HepG2 (cell line): ENCODE data around the gene CADM2. TPM values are rescaled to one million over a fixed set of nuclear protein-coding genes. Genes with fewer than 3 reads are reported as not detected.

ENCODE experiments used
- ATAC-seq: fragments of 200-7000 bp; cut with Tn5 transposase; 3 replicates; pipeline ENCODE4 v1.9.1; 2020; ENCODE audit warnings: mild to moderate bottlenecking, moderate library complexity
- BruUV-seq: library from RNA; stranded (reverse); fragments of 400-500 nt; replicated peaks from 2 replicates; lab custom pipeline; 2021; lab: Mats Ljungman, UMichigan
- CTCF ChIA-PET: fragments of 300-600 bp; formaldehyde crosslinking; extraction: SDS; loops from one replicate; lab custom pipeline; 2021; ENCODE audit warnings: low total read pairs, inconsistent platforms, low intra/inter-chr PET ratio; lab: Yijun Ruan, JAX
- POLR2A ChIA-PET: fragments of 350-600 bp; sonication (Branson Sonifier 250); formaldehyde crosslinking; loops from one replicate; lab custom pipeline; 2020; ENCODE audit warnings: antibody characterized with exemption, inconsistent platforms; lab: Yijun Ruan, JAX
- DNase-seq: peaks from one replicate; pipeline ENCODE4 v3.0.0-alpha.2; 2015; ENCODE audit warnings: low spot score
- FAIRE-seq: peaks from 3 replicates; lab custom pipeline; 2011; peaks lifted over from hg19 to GRCh38; lab: Jason Lieb, UNC
- H2AFZ ChIP-seq: one replicate; pipeline ENCODE4 v1.6.1; 2011; ENCODE audit warnings: low read length, inconsistent platforms
- H3K27ac ChIP-seq: fragments of 300-600 bp; 3 replicates; pipeline ENCODE4 v1.8.0; 2011; ENCODE audit warnings: mixed run types, mild to moderate bottlenecking, mixed read lengths, low read length, inconsistent platforms; ENCODE audit not compliant: insufficient read depth; ENCODE audit errors: extremely low read length
- H3K27me3 ChIP-seq, 2 experiments: fragments of 200-600 bp in 1 of 2; 2 replicates in 1 of 2; 3 replicates in 1 of 2; pipeline versions ENCODE4 v1.6.0 to v1.8.0; 2011; ENCODE audit warnings: low read length in 2 of 2, mild to moderate bottlenecking in 2 of 2, moderate library complexity in 2 of 2, inconsistent platforms in 1 of 2; ENCODE audit not compliant: insufficient read depth in 2 of 2, control insufficient read depth in 1 of 2
- H3K36me3 ChIP-seq, 2 experiments: fragments of 200-600 bp in 1 of 2; replicated peaks in 1 of 2; 2 replicates in 1 of 2; 3 replicates in 1 of 2; pipeline versions ENCODE4 v1.5.1 to v1.8.0; 2011; ENCODE audit warnings: low read length in 2 of 2, inconsistent platforms in 1 of 2; ENCODE audit not compliant: insufficient read depth in 2 of 2, control insufficient read depth in 1 of 2
- H3K4me1 ChIP-seq: 2 replicates; pipeline ENCODE4 v1.5.1; 2012; ENCODE audit warnings: low read length, inconsistent platforms; ENCODE audit not compliant: insufficient read depth
- H3K4me2 ChIP-seq: 2 replicates; pipeline ENCODE4 v1.6.0; 2011; ENCODE audit warnings: low read depth, low read length, inconsistent platforms
- H3K4me3 ChIP-seq, 3 experiments: fragments of 200-600 bp in 1 of 3; sonication (generic), shearing (Covaris generic) in 1 of 3; replicated peaks in 1 of 3; 2 replicates each; pipeline ENCODE4 v1.5.1; 2011 to 2016; ENCODE audit warnings: low read length in 3 of 3, inconsistent platforms in 2 of 3, low read depth in 2 of 3, mild to moderate bottlenecking in 2 of 3, control low read depth in 1 of 3, mixed read lengths in 1 of 3; ENCODE audit not compliant: insufficient read depth in 1 of 3
- H3K79me2 ChIP-seq: one replicate; pipeline ENCODE4 v1.6.1; 2011; ENCODE audit warnings: low read length, inconsistent platforms; ENCODE audit not compliant: insufficient read depth
- H3K9ac ChIP-seq: 2 replicates; pipeline ENCODE4 v1.6.0; 2011; ENCODE audit warnings: mild to moderate bottlenecking, low read depth, low read length, inconsistent platforms; ENCODE audit not compliant: insufficient read depth
- H3K9me3 ChIP-seq: 2 replicates; pipeline ENCODE4 v1.5.1; 2012; ENCODE audit warnings: mild to moderate bottlenecking, low read length
- H4K20me1 ChIP-seq: 2 replicates; pipeline ENCODE4 v1.6.0; 2011; ENCODE audit warnings: inconsistent platforms, mild to moderate bottlenecking, low read length, moderate library complexity; ENCODE audit not compliant: insufficient read depth
- ATF1 ChIP-seq: IDR thresholded peaks from 2 replicates; pipeline ENCODE4 v1.6.1; 2016; ENCODE audit warnings: mild to moderate bottlenecking, control low read depth
- CBX5 ChIP-seq: sonication (generic); formaldehyde crosslinking; IDR thresholded peaks from 2 replicates; pipeline ENCODE4 v1.4.0; 2020; ENCODE audit warnings: missing genetic modification reagents, borderline replicate concordance
- CCAR2 ChIP-seq: fragments of 200-400 bp; formaldehyde crosslinking; optimal IDR thresholded peaks from 2 replicates; pipeline ENCODE3; 2018; ENCODE audit warnings: low read depth, mild to moderate bottlenecking, low read length, moderate library complexity
- FIP1L1 ChIP-seq: fragments of 200-400 bp; formaldehyde crosslinking; IDR thresholded peaks from 2 replicates; pipeline ENCODE4 v1.6.1; 2018; ENCODE audit warnings: low read depth, mild to moderate bottlenecking, low read length, moderate library complexity, borderline replicate concordance; ENCODE audit not compliant: insufficient read depth
- HDAC1 ChIP-seq: sonication (generic); formaldehyde crosslinking; IDR thresholded peaks from 2 replicates; pipeline ENCODE4 v1.5.1; 2020; ENCODE audit warnings: mild to moderate bottlenecking, missing genetic modification reagents
- HOXA9 ChIP-seq: sonication (generic); formaldehyde crosslinking; IDR thresholded peaks from 2 replicates; pipeline ENCODE4 v1.8.1; 2022; ENCODE audit warnings: missing genetic modification reagents, mild to moderate bottlenecking, moderate library complexity, borderline replicate concordance
- IKZF4 ChIP-seq: sonication (generic); formaldehyde crosslinking; IDR thresholded peaks from 2 replicates; pipeline ENCODE4 v1.5.1; 2020; ENCODE audit warnings: borderline replicate concordance, mild to moderate bottlenecking, low read depth, missing genetic modification reagents; ENCODE audit errors: not compliant biosample characterization
- KDM3A ChIP-seq: IDR thresholded peaks from 2 replicates; pipeline ENCODE4 v1.6.1; 2018; ENCODE audit warnings: low read depth, missing compliant biosample characterization
- KLF15 ChIP-seq: sonication (generic); formaldehyde crosslinking; IDR thresholded peaks from 2 replicates; pipeline ENCODE4 v1.8.1; 2023; ENCODE audit warnings: borderline replicate concordance, mild to moderate bottlenecking, inconsistent platforms, missing genetic modification reagents, mixed read lengths
- KLF9 ChIP-seq: IDR thresholded peaks from 2 replicates; pipeline ENCODE4 v1.6.1; 2016; ENCODE audit warnings: low read depth
- MTF1 ChIP-seq: sonication (generic); formaldehyde crosslinking; IDR thresholded peaks from 2 replicates; pipeline ENCODE4 v1.5.0; 2020; ENCODE audit warnings: missing genetic modification reagents
- PHF8 ChIP-seq: sonication (generic); formaldehyde crosslinking; IDR thresholded peaks from 2 replicates; pipeline ENCODE4 v1.5.0; 2020; ENCODE audit warnings: missing genetic modification reagents
- POLR2AphosphoS2 ChIP-seq: IDR thresholded peaks from 2 replicates; pipeline ENCODE4 v1.6.1; 2011; ENCODE audit warnings: low read depth, low read length, improper control_type of control experiment
- SIN3B ChIP-seq: fragments of 150-350 bp; IDR thresholded peaks from 2 replicates; pipeline ENCODE4 v1.6.1; 2014; ENCODE audit warnings: low read length
- ZFP36L1 ChIP-seq: sonication (generic); formaldehyde crosslinking; IDR thresholded peaks from 2 replicates; pipeline ENCODE4 v1.8.0; 2022; ENCODE audit warnings: mild to moderate bottlenecking, missing genetic modification reagents, moderate library complexity
- ZNF512 ChIP-seq: sonication (generic); formaldehyde crosslinking; IDR thresholded peaks from 2 replicates; pipeline ENCODE4 v1.4.0; 2020; ENCODE audit warnings: mild to moderate bottlenecking, missing genetic modification reagents
- ZNF605 ChIP-seq: sonication (generic); formaldehyde crosslinking; IDR thresholded peaks from 2 replicates; pipeline ENCODE4 v1.8.0; 2022; ENCODE audit warnings: mild to moderate bottlenecking, missing genetic modification reagents
- ZNF652 ChIP-seq: IDR thresholded peaks from 2 replicates; pipeline ENCODE4 v1.6.1; 2016; ENCODE audit warnings: low read depth, borderline replicate concordance
- WGBS: methylation state at CpG from one replicate; pipeline ENCODE4 v1.1.6; 2017; ENCODE audit warnings: low lambda C conversion rate; 5-methylcytosine and 5-hydroxymethylcytosine counted together
- in situ Hi-C: cut with HindIII; loops from 2 replicates; pipeline ENCODE4 v1.10.0; 2017; ENCODE audit warnings: low pct_unique_long_range_greater_than_20kb; ENCODE audit not compliant: extremely low pct_ligation_motif_present
- intact Hi-C: fragments of 100-400 bp; cut with micrococcal nuclease; formaldehyde crosslinking; loops from one replicate; pipeline ENCODE4 v1.10.0; 2022; ENCODE audit not compliant: unreplicated experiment
- polyA plus RNA-seq, 8 experiments: library from polyadenylated mRNA; depleted of rRNA in 3 of 8; stranded (reverse) in 7 of 8; unstranded in 1 of 8; fragments of >200 nt; fragmentation: Illumina TruSeq in 4 of 8; extraction: Trizol in 4 of 8; gene quantifications; 2 replicates each; pipeline versions ENCODE4 v1.2.1 to v1.2.3, GENCODE V29; 2011 to 2016; ENCODE audit warnings: low read depth in 4 of 8, missing spikeins in 1 of 8, mixed read lengths in 1 of 8; ENCODE audit not compliant: insufficient read depth in 1 of 8
- total RNA-seq, 5 experiments: library from RNA; depleted of rRNA; stranded (reverse); fragments of >200 nt; fragmentation: Illumina TruSeq; extraction: Trizol; gene quantifications; 2 replicates each; pipeline ENCODE4 v1.2.3, GENCODE V29; 2016; ENCODE audit warnings: low read depth in 1 of 5
- TF ChIP-seq, protein P1 (sequence below): sonication (generic); formaldehyde crosslinking; IDR thresholded peaks from 2 replicates; pipeline ENCODE4 v1.5.0; 2020; ENCODE audit warnings: missing genetic modification reagents, mild to moderate bottlenecking, borderline replicate concordance

Gene CADM2
- total and polyA plus RNA-seq, 2 of the 13 experiments (the other 11 are each of a cell fraction or from before 2014, with no cell fraction given): not detected

- Histone ChIP-seq H3K79me2 (no peaks in the 10 kb centered on the region), H4K20me1 (no peaks in the 10 kb centered on the region), H3K27ac (no peak overlapping the region), H3K27me3 (no peaks in the 10 kb centered on the region), H3K9me3 (no peaks in the 10 kb centered on the region), H2AFZ (no peak overlapping the region), H3K4me3 (no peak overlapping the region), H3K36me3 (no peaks in the 10 kb centered on the region), H3K9ac (no peak overlapping the region), H3K4me2 (no peak overlapping the region), H3K4me1 (no peaks in the 10 kb centered on the region)
- intact Hi-C loops (no loop called here), in situ Hi-C loops (no loop called here)
- FAIRE-seq: no peak
- no TSS peak for BruUV-seq
- TF ChIP-seq ZNF512 (CRISPR knock-in tag) (no peak), HOXA9 (CRISPR knock-in tag) (no peak), IKZF4 (CRISPR knock-in tag) (no peak), MTF1 (no peak)
- 0% methylated on average over 1 of the region's 1 CpG for WGBS
- no peak for ATAC-seq
- ChIA-PET POLR2A (no interaction called here), CTCF (no interaction called here)
- DNase-seq: no peak
These were observed 566.5 kb downstream of the CADM2 start for GRCh38 chr3:85525264-85525663.

DNA sequence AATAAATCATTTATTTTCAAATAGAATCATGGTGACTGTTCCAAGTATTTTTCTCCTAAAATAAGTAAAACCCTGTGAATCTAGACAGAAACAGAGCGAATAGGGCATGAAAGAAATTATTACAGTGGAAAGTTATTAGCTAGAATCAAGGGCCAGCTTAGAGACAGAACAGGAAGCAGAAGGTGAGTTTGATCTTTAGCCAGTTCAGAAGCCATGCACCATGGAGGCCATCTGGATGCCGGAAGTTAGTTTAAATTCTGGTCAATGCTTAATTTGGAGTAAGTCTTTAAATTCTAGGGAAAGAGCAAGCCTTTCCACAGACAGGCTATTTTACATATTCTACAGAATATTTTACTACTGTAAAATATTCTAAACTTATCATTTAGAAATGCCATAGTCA, 574.8 kb downstream of the CADM2 start:
- intact Hi-C loops (no loop called here), in situ Hi-C loops (no loop called here)
- Histone ChIP-seq H3K4me1 (no peaks in the 10 kb centered on the region), H4K20me1 (no peaks in the 10 kb centered on the region), H2AFZ (no peak overlapping the region), H3K27me3 (no peaks in the 10 kb centered on the region), H3K9me3 (no peaks in the 10 kb centered on the region), H3K9ac (no peak overlapping the region), H3K79me2 (no peaks in the 10 kb centered on the region), H3K4me2 (no peak overlapping the region), H3K36me3 (no peaks in the 10 kb centered on the region), H3K27ac (no peak overlapping the region), H3K4me3 (no peak overlapping the region)
- ChIA-PET POLR2A (no interaction called here), CTCF (no interaction called here)
- DNase-seq: no peak
- 9% methylated on average over 2 of the region's 2 CpGs for WGBS
- no peak for ATAC-seq
- no TSS peak for BruUV-seq
- no peak for FAIRE-seq
- TF ChIP-seq KLF9 (CRISPR knock-in tag) (no peak), HDAC1 (CRISPR knock-in tag) (no peak), KLF15 (CRISPR knock-in tag) (no peak), FIP1L1 (no peak), SIN3B (no peak), PHF8 (CRISPR knock-in tag) (no peak), ZNF652 (CRISPR knock-in tag) (no peak), POLR2AphosphoS2 (no peak), ZNF605 (CRISPR knock-in tag) (no peak), CCAR2 (no peak), KDM3A (CRISPR knock-in tag) (no peak), ATF1 (CRISPR knock-in tag) (no peak), ZFP36L1 (CRISPR knock-in tag) (no peak), CBX5 (CRISPR knock-in tag) (no peak)
- TF ChIP-seq, protein P1, sequence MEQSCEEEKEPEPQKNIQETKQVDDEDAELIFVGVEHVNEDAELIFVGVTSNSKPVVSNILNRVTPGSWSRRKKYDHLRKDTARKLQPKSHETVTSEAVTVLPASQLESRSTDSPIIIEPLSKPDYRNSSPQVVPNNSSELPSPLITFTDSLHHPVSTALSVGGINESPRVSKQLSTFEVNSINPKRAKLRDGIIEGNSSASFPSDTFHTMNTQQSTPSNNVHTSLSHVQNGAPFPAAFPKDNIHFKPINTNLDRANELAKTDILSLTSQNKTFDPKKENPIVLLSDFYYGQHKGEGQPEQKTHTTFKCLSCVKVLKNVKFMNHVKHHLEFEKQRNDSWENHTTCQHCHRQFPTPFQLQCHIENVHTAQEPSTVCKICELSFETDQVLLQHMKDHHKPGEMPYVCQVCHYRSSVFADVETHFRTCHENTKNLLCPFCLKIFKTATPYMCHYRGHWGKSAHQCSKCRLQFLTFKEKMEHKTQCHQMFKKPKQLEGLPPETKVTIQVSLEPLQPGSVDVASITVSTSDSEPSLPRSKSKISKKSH (CRISPR knock-in tag): no peak
